SU-DHL-6 (cell line): ENCODE data around the gene RAD51B.

ENCODE experiments used
- H2AFZ ChIP-seq: fragments of 200-600 bp; sonication (generic); 2 replicates; pipeline ENCODE4 v1.6.1; 2014; ENCODE audit warnings: low read depth, mild to moderate bottlenecking, moderate library complexity, mixed read lengths, antibody characterized with exemption, low read length; ENCODE audit not compliant: severe bottlenecking
- H3F3A ChIP-seq: fragments of 200-600 bp; shearing (Covaris generic); 2 replicates; pipeline ENCODE4 v1.6.0; 2016; ENCODE audit warnings: antibody characterized with exemption, mild to moderate bottlenecking; ENCODE audit not compliant: insufficient read depth
- H3K27ac ChIP-seq: fragments of 200-600 bp; sonication (generic); 2 replicates; pipeline ENCODE4 v1.5.1; 2016; ENCODE audit warnings: low read depth, mild to moderate bottlenecking, low read length, moderate library complexity, mixed read lengths
- H3K27me3 ChIP-seq: fragments of 200-600 bp; sonication (generic), shearing (Covaris generic); 2 replicates; pipeline ENCODE4 v1.6.0; 2014; ENCODE audit warnings: mild to moderate bottlenecking, low read length
- H3K36me3 ChIP-seq: fragments of 200-600 bp; sonication (generic); 2 replicates; pipeline ENCODE4 v1.6.1; 2014; ENCODE audit warnings: mild to moderate bottlenecking, low read length, mixed read lengths
- H3K4me2 ChIP-seq: fragments of 300-600, 200-600 bp; shearing (Covaris generic), sonication (generic); 2 replicates; pipeline ENCODE4 v1.6.0; 2014; ENCODE audit warnings: low read length, low read depth, mild to moderate bottlenecking; ENCODE audit not compliant: poor library complexity, severe bottlenecking
- H3K4me3 ChIP-seq: fragments of 200-600 bp; sonication (generic); 2 replicates; pipeline ENCODE4 v1.5.1; 2014; ENCODE audit warnings: antibody characterized with exemption, low read length, mild to moderate bottlenecking, mixed read lengths; ENCODE audit not compliant: insufficient read depth, poor library complexity, severe bottlenecking
- H3K79me2 ChIP-seq: fragments of 200-600 bp; sonication (generic); 2 replicates; pipeline ENCODE4 v1.6.1; 2014; ENCODE audit warnings: mild to moderate bottlenecking, low read length, moderate library complexity; ENCODE audit not compliant: insufficient read depth
- H3K9ac ChIP-seq: fragments of 200-600 bp; sonication (generic); 2 replicates; pipeline ENCODE4 v1.7.0; 2014; ENCODE audit warnings: mild to moderate bottlenecking, low read length
- H3K9me2 ChIP-seq: fragments of 200-600 bp; sonication (generic); replicated peaks from 2 replicates; pipeline ENCODE4 v1.6.1; 2014; ENCODE audit warnings: low read length; ENCODE audit not compliant: insufficient read depth
- H3K9me3 ChIP-seq: fragments of 200-600 bp; sonication (generic); 2 replicates; pipeline ENCODE4 v1.6.1; 2014; ENCODE audit warnings: low read length, mixed read lengths; ENCODE audit not compliant: insufficient read depth
- H4K20me1 ChIP-seq: fragments of 200-600 bp; sonication (generic); 2 replicates; pipeline ENCODE4 v1.6.1; 2014; ENCODE audit warnings: low read depth, mild to moderate bottlenecking, antibody characterized with exemption, low read length, moderate library complexity, mixed read lengths
- CTCF ChIP-seq: fragments of 200-600 bp; sonication (generic); IDR thresholded peaks from one replicate; pipeline ENCODE4 v1.5.1; 2017; ENCODE audit warnings: antibody characterized with exemption, mild to moderate bottlenecking, low read length, moderate library complexity; ENCODE audit not compliant: insufficient read depth, poor library complexity, severe bottlenecking
- EZH2phosphoT487 ChIP-seq: fragments of 200-600 bp; sonication (generic), shearing (Covaris generic); conservative IDR thresholded peaks from 2 replicates; pipeline ENCODE4 v1.6.1; 2018; ENCODE audit warnings: mild to moderate bottlenecking, antibody characterized with exemption, low read length, moderate library complexity, mixed read lengths

RAD51B gene

GRCh38 chr14:68139431-68140075 is 320.0 kb downstream of the RAD51B start:
- Histone ChIP-seq H3K9me2 (no peaks in the 10 kb centered on the region), H3K9ac (no peak overlapping the region), H3K79me2 (no peaks in the 10 kb centered on the region), H4K20me1 (no peaks in the 10 kb centered on the region), H2AFZ (no peak overlapping the region), H3K4me2 (no peak overlapping the region), H3K27me3 (no peaks in the 10 kb centered on the region), H3F3A (no peaks in the 10 kb centered on the region), H3K27ac (no peak overlapping the region), H3K36me3 (no peaks in the 10 kb centered on the region), H3K4me3 (no peak overlapping the region), H3K9me3 (no peaks in the 10 kb centered on the region)
- no peak for TF ChIP-seq CTCF
- TF ChIP-seq EZH2phosphoT487 = no peak

- no peak overlapping the region for H2AFZ ChIP-seq
- H3K4me3 ChIP-seq = no peak overlapping the region
- H3K27ac ChIP-seq = no peak overlapping the region
- no peaks in the 10 kb centered on the region for H3K79me2 ChIP-seq
- H3K9me3 ChIP-seq = no peaks in the 10 kb centered on the region
- no peaks in the 10 kb centered on the region for H3K9me2 ChIP-seq
- no peaks in the 10 kb centered on the region for H3K27me3 ChIP-seq
- no peaks in the 10 kb centered on the region for H3F3A ChIP-seq
- no peak overlapping the region for H3K4me2 ChIP-seq
- TF ChIP-seq EZH2phosphoT487 (no peak), CTCF (no peak)
- H4K20me1 ChIP-seq = no peaks in the 10 kb centered on the region
- 0 out of 2 replicates have a peak, but pooled peaks cover 2% of the 10 kb centered on the region for H3K36me3 ChIP-seq
- no peak overlapping the region for H3K9ac ChIP-seq
Observed at GRCh38 chr14:68140076-68140741, 320.6 kb downstream of the RAD51B start.

GRCh38 chr14:68140806-68141205 is 321.2 kb downstream of the RAD51B start:
- Histone ChIP-seq H3K27ac (no peak overlapping the region), H4K20me1 (no peaks in the 10 kb centered on the region), H3K9me3 (no peaks in the 10 kb centered on the region), H3K9me2 (no peaks in the 10 kb centered on the region), H3K27me3 (no peaks in the 10 kb centered on the region), H3K4me3 (no peak overlapping the region), H3K9ac (no peak overlapping the region), H3K79me2 (no peaks in the 10 kb centered on the region), H3K36me3 (0 out of 2 replicates have a peak, but pooled peaks cover 2% of the 10 kb centered on the region), H2AFZ (no peak overlapping the region), H3F3A (no peaks in the 10 kb centered on the region), H3K4me2 (no peak overlapping the region)
- TF ChIP-seq CTCF (no peak), EZH2phosphoT487 (no peak)
